Activated CD4-positive, alpha-beta T cell treated with anti-CD3 and anti-CD28 coated beads, Interleukin-2, amount 50 U/mL, for 4 hours (primary cell): ENCODE data around the gene EFNB3.

Source experiments
- DNase-seq, 2 experiments: peaks; one replicate each; pipeline ENCODE4 v3.0.0-alpha.2; 2020

Gene EFNB3

GRCh38 chr17:7720125-7720524 lies 15.1 kb downstream of the EFNB3 start:
- no peak for DNase-seq

DNA sequence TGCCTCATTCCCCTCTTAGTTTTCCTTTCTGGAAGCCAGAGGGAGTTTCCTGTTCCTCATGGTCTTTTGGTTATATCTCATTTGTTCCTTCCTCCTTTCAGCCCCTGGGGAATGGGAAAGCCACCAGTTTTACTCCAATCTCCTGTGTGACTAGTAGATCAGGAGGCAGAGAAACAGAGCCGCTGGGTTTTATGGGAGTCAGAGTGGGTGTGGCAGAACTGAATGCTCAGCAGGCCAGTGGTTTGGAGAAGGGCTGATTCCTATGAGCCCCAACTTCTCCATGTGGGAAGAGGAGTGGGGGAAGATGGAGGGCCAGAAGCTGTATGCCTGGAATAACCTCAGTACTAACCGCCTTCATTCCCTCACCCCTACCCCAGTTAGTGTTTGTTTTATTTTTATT lies 16.6 kb downstream of the EFNB3 start:
- DNase-seq = no peak

DNA sequence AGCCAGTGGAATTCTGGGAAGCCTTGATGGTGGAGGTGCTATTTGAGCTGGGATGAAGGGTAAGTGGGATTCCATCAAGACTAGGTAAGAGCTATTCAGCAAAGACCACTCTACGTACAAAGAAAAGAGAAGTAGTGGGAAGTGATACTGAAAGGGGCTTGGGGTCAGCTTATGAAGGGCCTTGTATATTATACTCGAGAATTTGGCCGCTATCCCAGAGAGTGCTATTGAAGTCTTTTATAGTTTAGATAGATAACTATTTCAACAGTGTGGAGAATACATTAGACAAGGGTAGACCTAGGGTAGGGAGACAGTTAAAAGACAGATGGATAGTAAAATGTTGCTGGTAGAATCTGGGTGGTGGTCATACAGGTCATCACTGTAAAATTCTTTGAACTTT lies 22.9 kb downstream of the EFNB3 start:
- no peak for DNase-seq

- DNase-seq = no peak
Observed at GRCh38 chr17:7729816-7730215, 24.8 kb downstream of the EFNB3 start.

DNA sequence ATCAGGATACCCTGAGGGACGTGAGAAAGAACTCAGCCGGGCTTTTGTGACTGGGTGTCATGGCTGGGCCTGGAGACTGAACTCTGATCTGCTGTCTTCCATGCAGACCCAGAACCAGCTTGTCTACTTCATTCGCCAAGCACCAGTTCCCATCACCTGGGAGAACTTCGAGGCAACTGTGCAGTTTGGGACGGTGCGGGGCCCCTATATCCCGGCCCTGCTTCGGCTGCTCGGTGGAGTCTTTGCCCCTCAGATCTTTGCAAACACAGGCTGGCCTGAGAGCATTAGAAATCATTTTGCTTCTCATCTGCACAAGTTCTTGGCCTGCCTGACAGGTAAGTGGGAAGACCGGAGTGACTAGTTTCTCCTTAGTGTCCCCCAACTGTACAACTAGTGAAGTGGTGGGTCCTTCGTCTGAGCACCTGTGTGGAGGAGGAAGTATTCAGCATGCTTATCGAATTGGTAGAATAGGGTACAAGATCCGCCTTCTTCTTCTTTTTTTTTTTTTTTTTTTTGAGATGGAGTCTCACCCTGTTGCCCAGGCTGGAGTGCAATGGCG lies 28.1 kb downstream of the EFNB3 start:
- DNase-seq = no peak

DNA sequence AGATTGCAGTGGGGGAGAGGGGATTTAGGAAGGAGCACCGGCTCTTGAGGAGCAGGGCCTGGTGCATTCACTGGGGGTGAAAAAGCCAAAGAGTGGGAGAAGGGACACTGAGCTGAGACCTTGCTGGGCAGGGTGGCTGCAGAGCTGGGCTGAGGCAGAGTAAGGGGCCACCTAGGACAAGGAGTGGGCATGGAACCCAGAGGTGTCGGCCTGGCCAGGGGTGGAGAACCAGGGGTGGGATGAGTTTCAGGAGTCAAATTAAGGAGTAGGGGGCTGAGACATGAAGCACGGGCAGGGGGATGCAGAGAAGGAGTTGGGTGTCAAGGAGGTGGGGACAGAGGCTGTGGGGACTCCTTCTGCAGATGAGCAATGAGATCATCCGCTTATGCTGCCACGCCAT lies 32.6 kb downstream of the EFNB3 start:
- no peak for DNase-seq

DNA sequence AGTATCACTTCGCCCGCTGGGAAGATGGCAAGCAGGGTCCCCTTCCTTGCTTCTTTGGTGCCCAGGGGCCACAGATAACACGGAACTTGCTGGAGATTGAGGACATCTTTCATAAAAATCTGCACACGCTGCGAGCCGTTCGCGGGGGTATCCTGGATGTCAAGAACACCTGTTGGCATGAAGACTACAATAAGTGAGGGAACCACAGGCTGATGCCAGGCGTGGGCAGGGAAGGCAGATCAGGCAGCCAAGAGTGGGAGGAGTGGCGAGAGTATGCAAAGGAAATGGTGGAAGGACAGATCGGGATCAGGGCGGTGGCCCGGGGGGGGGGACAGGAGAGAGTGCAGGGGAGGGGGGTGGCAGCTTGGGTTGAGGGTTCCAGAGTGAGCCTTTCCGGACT lies 34.7 kb downstream of the EFNB3 start:
- no peak for DNase-seq

GRCh38 chr17:7740481-7741001 lies 35.5 kb downstream of the EFNB3 start:
- no peak for DNase-seq

DNA sequence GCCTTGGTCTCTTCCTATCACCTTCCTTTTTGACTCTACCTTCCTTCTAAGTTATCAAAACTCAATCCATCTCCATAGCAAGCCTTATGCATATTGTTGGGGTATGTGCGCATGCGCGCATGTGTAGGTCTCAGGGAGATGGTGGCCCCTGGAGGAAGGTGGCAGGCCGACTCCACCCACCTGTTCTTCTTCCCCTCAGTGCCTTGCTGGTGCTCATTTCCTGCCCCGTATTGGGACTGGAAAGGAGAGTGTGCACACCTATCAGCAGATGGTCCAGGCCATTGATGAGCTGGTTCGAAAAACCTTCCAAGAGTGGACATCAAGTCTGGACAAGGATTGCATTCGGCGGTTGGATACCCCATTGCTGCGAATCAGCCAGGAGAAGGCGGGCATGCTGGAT lies 37.7 kb downstream of the EFNB3 start:
- no peak for DNase-seq

- no peak for DNase-seq
Observed at GRCh38 chr17:7744416-7744815, 39.4 kb downstream of the EFNB3 start.

DNA sequence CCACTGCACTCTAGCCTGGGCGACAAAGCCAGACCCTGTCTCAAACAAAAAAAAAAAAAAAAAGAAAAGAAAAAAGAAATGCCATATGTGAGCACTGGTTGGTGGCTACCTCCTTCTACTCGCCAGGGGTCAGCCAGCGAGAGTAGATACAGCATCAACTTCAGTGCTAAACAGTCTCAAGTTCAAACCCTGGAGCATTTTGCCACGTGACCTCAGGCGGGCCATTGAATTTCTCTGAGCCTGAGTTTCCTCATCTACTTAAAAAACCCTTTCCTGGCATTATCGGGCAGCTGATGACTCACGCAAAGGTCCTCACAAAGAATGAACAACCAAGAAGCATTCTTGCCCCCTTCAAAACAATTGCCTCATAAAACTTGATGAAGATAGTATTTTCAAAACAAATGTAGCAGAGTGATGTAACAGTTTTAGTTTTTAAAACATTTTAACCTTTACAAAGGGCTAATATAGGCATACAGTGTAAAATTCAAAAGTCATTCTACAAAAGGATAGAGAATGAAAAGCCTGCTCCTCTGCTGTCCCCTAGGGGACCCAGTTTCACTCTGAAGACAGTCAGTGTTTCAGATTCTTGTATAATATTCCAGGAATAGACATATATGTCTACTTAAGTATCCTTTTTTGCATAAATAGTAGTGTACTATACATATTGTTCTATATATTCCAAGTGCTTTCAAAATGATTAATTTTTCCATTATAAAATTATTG lies 40.9 kb downstream of the EFNB3 start:
- no peak for DNase-seq

- DNase-seq = no peak
Observed at GRCh38 chr17:7747635-7748071, 42.7 kb downstream of the EFNB3 start.

GRCh38 chr17:7748076-7748775 lies 43.2 kb downstream of the EFNB3 start:
- DNase-seq = no peak

DNA sequence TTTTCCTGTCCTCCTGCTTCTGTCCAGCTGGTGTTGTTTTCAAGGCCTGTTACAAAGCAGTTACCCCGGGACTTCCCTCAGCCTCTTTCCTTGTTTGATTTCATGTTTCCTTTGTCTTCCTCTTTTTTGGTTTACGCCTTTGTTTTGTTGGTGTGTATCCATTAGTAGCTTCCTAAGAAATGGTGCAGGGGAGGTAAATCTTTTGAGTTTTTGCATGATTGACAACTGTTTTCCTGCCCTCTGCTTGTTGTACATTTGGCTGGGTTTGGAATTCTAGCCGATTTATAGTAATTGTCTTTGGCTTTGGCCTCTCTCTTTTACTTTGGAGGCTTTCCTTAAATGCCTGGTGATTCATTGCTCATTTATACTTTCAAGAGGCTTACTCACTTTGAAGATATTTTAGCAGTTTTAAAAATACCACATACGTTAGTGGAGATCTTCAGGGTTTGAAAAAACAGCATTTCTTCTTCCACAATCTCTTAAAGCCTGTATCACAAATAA lies 45.4 kb downstream of the EFNB3 start:
- no peak for DNase-seq

GRCh38 chr17:7754656-7755055 lies 49.7 kb downstream of the EFNB3 start:
- no peak for DNase-seq

GRCh38 chr17:7755095-7755890 lies 50.3 kb downstream of the EFNB3 start:
- no peak for DNase-seq

DNA sequence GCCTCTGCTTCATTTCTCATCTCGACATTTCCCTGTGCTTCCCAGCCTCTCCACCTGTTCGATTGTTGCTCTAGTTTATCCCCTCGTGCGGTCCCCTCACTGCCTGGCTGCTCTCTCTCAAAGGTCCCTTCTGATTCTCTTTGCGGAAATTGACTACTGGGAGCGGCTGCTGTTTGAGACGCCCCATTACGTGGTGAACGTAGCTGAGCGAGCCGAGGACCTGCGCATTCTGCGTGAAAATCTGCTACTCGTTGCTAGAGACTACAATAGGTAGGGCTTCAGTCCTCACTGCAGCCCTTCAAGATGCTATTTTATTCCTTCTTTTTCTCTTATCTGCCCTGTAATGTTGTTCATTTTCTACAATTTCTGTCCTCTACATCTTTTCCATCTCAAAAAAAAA lies 52.0 kb downstream of the EFNB3 start:
- no peak for DNase-seq
